NCI-H146 treated with DMSO at 0.1 percent for 48 hours (cell line): ENCODE results near the gene FLCN.
"Not testable (repeated sequence)": the region's sequence is repeated elsewhere in the genome, so short reads cannot be mapped to it uniquely, and the experiment has no call there.

ENCODE experiments used
- DNase-seq: peaks from one replicate; lab custom pipeline; 2025; ENCODE audit not compliant: unreplicated experiment; lab: John Stamatoyannopoulos, UW

Gene FLCN

GRCh38 chr17:17214646-17215436 lies 22.1 kb downstream of the FLCN start:
- DNase-seq = no peak

DNA sequence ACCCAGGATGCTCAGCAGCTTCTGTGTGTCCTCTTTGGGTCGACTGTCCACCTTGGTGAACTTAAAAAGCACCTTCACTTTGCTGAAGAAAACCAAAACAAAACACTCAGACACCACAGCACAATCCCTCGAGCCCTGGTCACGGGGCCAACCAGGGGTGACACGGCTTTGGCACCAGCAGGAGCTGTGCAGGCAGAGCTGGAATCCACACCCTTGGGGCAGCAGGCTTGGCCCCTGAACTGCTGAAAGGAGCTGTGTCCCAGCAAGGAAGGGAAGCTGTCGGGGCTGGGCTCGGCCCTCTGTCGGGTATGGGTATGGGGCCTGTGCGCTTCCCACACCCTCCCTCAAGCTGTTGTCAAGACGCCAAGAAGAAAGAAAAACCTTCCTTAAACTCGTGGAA lies 23.2 kb downstream of the FLCN start:
- DNase-seq = no peak

GRCh38 chr17:17207998-17208397 lies 29.0 kb downstream of the FLCN start:
- DNase-seq = no peak

GRCh38 chr17:17206913-17207335 lies 30.0 kb downstream of the FLCN start:
- no peak for DNase-seq

- peak; percentile 50 for DNase-seq
Measured at GRCh38 chr17:17206124-17206912, 30.6 kb downstream of the FLCN start, which contains the start of gene PLD6. TSS of gene PLD6 (minus strand) at chr17:17206333. CDS start at chr17:17206286, 47 bp downstream.

DNA sequence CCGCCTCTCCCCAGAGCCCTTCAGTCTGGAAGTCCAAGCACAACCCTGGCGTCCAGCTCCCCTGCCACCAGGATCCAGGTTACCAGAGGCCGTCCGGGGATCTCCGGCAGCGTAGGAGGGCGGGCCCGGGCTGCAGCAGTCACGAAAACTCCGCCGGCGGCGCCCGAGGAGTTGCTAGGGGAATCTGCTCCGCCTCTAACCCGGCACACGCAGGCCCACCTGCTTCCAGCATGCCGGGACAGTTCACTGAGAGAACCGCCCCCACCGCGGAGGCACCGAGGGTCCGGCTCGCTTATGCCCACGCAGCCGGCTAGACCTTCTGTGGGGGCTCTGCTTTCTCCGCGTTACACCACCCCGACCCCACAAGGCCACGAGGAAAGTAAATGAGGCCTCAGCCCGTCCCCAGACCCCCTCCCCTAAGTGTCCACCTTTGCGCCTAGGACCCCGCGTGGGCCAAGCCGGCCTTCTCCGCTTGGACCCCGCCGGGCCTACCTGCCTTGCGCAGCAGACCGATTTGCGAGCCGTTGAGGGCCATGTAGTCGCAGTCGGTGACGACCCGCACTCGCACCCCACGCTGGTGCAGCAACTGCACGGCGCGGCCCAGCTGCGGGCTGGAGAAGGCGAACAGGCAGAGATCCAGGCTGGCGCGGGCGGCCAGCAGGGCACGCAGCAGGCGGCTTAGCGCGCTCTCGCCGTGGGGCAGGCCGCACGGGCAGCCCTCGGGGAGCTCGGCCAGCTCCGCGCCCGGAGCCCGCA lies 31.4 kb downstream of the FLCN start:
- peak; percentile 48 for DNase-seq

- no peak for DNase-seq
Measured at GRCh38 chr17:17204635-17205231, 32.2 kb downstream of the FLCN start.

DNA sequence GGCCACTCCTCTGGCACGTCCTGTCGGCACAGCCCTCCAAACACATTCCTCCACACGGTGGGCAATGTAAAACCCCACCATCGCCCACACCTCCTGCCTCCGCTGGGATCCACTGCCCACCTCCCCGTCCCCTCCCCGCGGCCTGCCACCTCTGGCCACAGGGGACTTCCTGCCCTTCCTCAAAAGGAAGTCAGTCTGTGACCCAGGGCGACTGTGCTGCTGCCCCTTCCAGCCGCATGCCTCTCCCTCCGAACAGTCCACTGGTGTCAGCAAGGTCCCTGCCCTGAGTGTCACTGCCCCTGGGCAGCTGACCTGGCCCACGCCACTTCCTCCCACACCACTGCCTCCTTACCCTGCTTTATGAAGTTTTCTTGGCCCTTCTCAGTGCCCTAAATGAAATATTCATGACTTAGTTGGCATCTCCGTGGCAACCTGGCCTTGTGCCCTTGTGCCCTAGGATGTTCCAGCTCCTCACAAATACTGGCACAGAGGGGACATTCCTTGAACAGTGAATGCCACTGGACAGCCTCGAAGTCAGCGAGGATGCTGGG lies 32.9 kb downstream of the FLCN start:
- DNase-seq = no peak

DNA sequence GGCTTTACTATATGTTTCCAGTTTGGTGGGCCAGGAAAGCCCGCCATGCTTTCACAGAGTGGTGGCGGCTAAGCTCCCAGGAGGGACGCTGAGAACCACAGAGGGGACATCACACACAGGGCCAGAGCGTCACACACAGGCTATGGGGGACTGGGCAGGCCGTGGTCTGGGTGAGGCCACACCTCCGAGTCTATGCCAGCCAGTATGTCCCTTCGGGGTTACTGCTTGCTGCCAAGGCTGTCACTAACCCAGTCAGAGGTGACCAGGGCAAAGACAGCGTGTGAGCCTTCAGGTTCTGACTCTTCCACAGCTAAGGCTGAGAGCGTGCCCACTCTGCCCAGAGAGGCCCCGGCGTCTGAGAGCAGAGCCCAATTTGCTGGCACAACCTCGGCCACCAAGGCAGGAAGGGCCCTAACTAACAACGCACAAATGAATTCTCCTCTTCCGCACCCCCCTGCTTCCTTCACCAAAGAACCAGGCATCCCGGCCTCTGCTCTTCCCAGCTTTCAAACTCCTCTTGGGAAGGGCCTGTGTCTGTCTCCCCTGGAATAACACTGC lies 33.7 kb downstream of the FLCN start:
- DNase-seq = no peak

DNA sequence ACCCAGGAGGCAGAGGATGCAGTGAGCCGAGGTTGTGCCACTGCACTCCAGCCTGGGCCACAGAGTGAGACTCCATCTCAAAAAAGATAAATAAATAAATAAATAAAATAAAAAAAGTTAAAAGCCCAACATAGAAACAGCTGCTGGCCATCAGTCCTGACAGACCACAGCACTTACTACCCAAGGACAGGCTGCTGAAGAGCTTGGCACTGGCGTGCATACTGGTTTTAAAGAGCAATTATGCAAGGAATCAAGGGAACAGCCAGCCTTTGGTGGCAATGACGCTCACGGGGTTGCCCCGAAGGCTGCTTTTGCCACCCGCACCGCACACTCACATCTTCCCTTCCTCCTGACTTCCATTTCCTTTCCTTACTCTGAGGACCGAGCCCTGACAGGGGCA lies 35.1 kb downstream of the FLCN start:
- no peak for DNase-seq

DNA sequence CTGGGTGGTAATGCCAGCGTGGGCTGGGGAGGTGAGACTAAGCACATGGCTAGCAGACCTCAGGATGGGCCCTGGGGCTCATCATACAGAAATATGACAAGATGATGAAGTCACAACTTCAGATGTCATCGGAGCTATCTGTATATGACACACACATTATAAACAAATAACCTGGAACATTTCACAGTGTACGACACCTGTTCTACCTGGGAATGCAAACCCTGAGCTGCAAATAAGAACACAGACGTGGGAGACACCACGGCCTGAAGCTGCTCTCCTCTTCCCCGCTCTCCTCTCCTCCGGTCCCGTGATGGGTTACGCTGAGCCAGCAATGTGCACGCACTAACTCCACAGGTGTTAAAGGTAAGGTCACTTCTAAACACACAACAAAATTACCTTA lies 35.7 kb downstream of the FLCN start:
- no peak for DNase-seq

DNA sequence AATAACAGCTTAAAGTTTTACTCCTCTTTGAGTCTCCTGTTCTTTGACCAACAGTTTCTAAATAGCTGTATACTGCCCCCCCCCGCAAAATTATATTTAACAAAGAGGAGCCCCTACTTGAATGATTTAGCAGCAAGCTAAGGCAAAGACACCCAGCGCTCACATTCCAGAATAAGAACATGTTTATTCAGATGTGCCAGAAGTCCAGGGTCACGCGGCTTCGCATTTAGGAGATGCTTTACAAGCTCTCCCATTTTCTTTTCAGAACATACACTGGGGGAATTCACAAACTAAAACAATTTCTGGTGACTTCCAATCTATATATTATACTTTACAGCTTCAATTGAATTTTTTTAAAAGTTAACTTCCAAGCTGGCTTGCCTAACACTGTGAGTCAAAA lies 36.1 kb downstream of the FLCN start:
- no peak for DNase-seq

GRCh38 chr17:17200311-17200710 lies 36.7 kb downstream of the FLCN start:
- DNase-seq = no peak

DNA sequence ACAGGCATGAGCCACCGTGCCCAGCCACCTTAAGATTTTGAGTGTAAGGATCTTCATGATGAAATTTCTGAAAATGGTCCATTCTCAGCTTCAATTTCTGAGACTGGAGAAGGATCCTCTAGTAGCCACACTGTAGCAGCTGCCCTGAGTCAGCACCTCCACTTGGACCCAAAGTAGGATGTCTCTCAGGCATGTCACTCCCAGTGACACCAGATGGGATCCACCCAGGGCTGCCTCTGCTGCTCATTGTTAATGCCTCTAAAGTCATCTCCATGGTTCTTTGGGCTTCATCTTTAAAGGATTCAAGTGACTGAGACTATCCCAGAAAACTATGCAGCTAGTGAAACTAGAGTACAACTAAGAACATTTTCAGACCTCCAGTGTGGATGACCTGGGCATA lies 38.7 kb downstream of the FLCN start:
- no peak for DNase-seq

DNA sequence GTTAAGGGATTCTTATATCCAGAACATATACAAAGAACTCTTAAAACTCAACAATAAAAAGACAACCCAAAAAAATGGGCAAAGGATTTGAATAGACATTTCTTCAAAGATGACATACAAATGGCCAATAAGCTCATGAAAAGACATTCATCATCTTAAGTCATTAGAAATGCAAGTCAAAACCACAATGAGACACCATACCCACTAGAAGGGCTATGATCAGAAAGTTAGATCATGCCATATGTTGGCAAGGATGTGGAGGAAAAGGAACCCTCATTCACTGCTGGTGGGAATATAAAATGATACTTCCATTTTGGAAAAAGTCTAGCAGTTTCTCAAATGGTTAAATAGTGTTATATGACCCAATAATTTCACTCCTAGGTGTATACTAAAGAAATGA lies 40.2 kb downstream of the FLCN start:
- no peak for DNase-seq

DNA sequence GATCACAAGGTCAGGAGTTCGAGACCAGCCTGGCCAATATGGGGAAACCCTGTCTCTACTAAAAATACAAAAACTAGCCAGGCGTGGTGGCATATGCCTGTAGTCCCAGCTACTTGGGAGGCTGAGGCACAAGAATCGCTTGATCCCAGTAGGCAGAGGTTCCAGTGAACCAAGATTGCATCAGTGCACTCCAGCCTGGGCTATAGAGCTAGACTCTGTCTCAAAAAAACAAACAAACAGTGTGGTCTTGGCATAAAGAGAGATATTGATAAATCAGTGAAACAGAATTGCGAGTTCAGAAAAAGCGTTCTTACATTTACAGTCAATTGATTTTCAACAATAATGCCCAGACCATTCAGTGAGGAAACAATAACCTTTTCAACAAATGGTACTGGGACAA lies 41.5 kb downstream of the FLCN start:
- DNase-seq = not testable (repeated sequence)

- no peak for DNase-seq
Measured at GRCh38 chr17:17191961-17192381, 45.0 kb downstream of the FLCN start.

- DNase-seq = no peak
Measured at GRCh38 chr17:17191346-17191792, 45.6 kb downstream of the FLCN start.

- no peak for DNase-seq
Measured at GRCh38 chr17:17190188-17190587, 46.8 kb downstream of the FLCN start.

GRCh38 chr17:17189559-17189958 lies 47.4 kb downstream of the FLCN start:
- DNase-seq = no peak
